Loucy (cell line): Measurements from ENCODE around the gene PTPN3.
"Not testable (repeated sequence)": the region's sequence is repeated elsewhere in the genome, so short reads cannot be mapped to it uniquely, and the experiment has no call there.

Experiments
- H2AFZ ChIP-seq: fragments of 200-600 bp; sonication (generic); 2 replicates; pipeline ENCODE4 v1.6.0; 2016; ENCODE audit warnings: antibody characterized with exemption, mild to moderate bottlenecking, low read length, moderate library complexity
- H3F3A ChIP-seq: fragments of 200-600 bp; 2 replicates; pipeline ENCODE4 v1.6.0; 2016; ENCODE audit warnings: antibody characterized with exemption, low read depth, mild to moderate bottlenecking
- H3K27me3 ChIP-seq: fragments of 200-600 bp; sonication (generic); 2 replicates; pipeline ENCODE4 v1.6.1; 2014; ENCODE audit warnings: low read length, mild to moderate bottlenecking; ENCODE audit not compliant: insufficient read depth, poor library complexity, severe bottlenecking
- H3K36me3 ChIP-seq: fragments of 200-600 bp; sonication (generic); 2 replicates; pipeline ENCODE4 v1.6.1; 2016; ENCODE audit warnings: low read length; ENCODE audit not compliant: insufficient read depth
- H3K4me1 ChIP-seq: fragments of 200-600 bp; sonication (generic); 2 replicates; pipeline ENCODE4 v1.5.1; 2014; ENCODE audit warnings: low read length, mild to moderate bottlenecking; ENCODE audit not compliant: insufficient read depth, poor library complexity, severe bottlenecking
- H3K4me2 ChIP-seq: fragments of 200-600 bp; sonication (generic); 2 replicates; pipeline ENCODE4 v1.6.0; 2014; ENCODE audit warnings: antibody characterized with exemption, low read length, low read depth, mild to moderate bottlenecking; ENCODE audit not compliant: poor library complexity, severe bottlenecking
- H3K4me3 ChIP-seq: fragments of 200-600 bp; sonication (generic); 2 replicates; pipeline ENCODE4 v1.5.1; 2014; ENCODE audit warnings: low read length, mild to moderate bottlenecking, mixed read lengths; ENCODE audit not compliant: poor library complexity, severe bottlenecking
- H3K79me2 ChIP-seq: fragments of 200-600 bp; sonication (generic); 2 replicates; pipeline ENCODE4 v1.6.1; 2014; ENCODE audit warnings: low read length; ENCODE audit not compliant: insufficient read depth
- H3K9ac ChIP-seq: fragments of 200-600 bp; sonication (generic); 2 replicates; pipeline ENCODE4 v1.6.0; 2014; ENCODE audit warnings: mild to moderate bottlenecking, low read depth, low read length, moderate library complexity; ENCODE audit not compliant: poor library complexity, severe bottlenecking
- H3K9me2 ChIP-seq: fragments of 200-600 bp; sonication (generic); replicated peaks from 2 replicates; pipeline ENCODE4 v1.6.1; 2016; ENCODE audit warnings: low read depth, low read length, mixed read lengths
- H3K9me3 ChIP-seq: fragments of 200-600 bp; sonication (generic); 2 replicates; pipeline ENCODE4 v1.6.1; 2014; ENCODE audit warnings: mild to moderate bottlenecking, antibody characterized with exemption, low read length, low read depth; ENCODE audit not compliant: insufficient read depth
- H4K20me1 ChIP-seq: fragments of 200-600 bp; sonication (generic); 2 replicates; pipeline ENCODE4 v1.6.0; 2014; ENCODE audit warnings: antibody characterized with exemption, low read length, mild to moderate bottlenecking; ENCODE audit not compliant: insufficient read depth, poor library complexity, severe bottlenecking
- EZH2phosphoT487 ChIP-seq: fragments of 200-600 bp; IDR thresholded peaks from 2 replicates; pipeline ENCODE4 v1.6.1; 2018; ENCODE audit warnings: antibody characterized with exemption, mild to moderate bottlenecking, moderate library complexity, borderline replicate concordance
- TF ChIP-seq, protein P1 (sequence below): fragments of 200-600 bp; sonication (generic); conservative IDR thresholded peaks from 2 replicates; pipeline ENCODE4 v1.5.1; 2014; ENCODE audit warnings: mild to moderate bottlenecking, antibody characterized with exemption, low read length

PTPN3 gene

DNA sequence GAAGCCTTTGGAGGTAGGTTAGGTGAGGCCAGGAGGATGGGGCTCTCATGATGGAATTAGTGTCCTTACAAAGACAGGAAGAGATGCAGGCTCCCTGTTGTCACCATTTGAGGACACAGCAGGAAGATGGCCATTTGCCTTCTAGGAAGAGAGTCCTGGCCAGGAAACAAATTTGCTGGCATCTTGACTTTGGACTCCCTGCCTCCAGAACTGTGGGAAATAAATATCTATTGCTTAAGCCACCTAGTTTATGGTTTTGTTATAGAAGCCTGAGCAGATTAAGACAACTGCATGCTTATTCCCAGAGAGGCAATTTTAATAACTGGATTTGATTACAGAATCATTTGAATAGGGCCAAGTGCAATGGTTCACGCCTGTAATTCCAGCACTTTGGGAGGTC lies 126.7 kb downstream of the PTPN3 start:
- H3K36me3 ChIP-seq, result no peaks in the 10 kb centered on the region
- H2AFZ ChIP-seq, result no peak overlapping the region
- no peak overlapping the region for H3K9ac ChIP-seq
- no peaks in the 10 kb centered on the region for H3K79me2 ChIP-seq
- no peak overlapping the region for H3K4me2 ChIP-seq
- H3K9me3 ChIP-seq, result no peaks in the 10 kb centered on the region
- no peaks in the 10 kb centered on the region for H3F3A ChIP-seq
- no peak for TF ChIP-seq EZH2phosphoT487
- TF ChIP-seq, protein P1, sequence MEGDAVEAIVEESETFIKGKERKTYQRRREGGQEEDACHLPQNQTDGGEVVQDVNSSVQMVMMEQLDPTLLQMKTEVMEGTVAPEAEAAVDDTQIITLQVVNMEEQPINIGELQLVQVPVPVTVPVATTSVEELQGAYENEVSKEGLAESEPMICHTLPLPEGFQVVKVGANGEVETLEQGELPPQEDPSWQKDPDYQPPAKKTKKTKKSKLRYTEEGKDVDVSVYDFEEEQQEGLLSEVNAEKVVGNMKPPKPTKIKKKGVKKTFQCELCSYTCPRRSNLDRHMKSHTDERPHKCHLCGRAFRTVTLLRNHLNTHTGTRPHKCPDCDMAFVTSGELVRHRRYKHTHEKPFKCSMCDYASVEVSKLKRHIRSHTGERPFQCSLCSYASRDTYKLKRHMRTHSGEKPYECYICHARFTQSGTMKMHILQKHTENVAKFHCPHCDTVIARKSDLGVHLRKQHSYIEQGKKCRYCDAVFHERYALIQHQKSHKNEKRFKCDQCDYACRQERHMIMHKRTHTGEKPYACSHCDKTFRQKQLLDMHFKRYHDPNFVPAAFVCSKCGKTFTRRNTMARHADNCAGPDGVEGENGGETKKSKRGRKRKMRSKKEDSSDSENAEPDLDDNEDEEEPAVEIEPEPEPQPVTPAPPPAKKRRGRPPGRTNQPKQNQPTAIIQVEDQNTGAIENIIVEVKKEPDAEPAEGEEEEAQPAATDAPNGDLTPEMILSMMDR, result no peak
- no peaks in the 10 kb centered on the region for H3K9me2 ChIP-seq
- H4K20me1 ChIP-seq, result no peaks in the 10 kb centered on the region
- H3K4me1 ChIP-seq, result no peaks in the 10 kb centered on the region
- H3K27me3 ChIP-seq, result no peaks in the 10 kb centered on the region
- H3K4me3 ChIP-seq, result no peak overlapping the region

DNA sequence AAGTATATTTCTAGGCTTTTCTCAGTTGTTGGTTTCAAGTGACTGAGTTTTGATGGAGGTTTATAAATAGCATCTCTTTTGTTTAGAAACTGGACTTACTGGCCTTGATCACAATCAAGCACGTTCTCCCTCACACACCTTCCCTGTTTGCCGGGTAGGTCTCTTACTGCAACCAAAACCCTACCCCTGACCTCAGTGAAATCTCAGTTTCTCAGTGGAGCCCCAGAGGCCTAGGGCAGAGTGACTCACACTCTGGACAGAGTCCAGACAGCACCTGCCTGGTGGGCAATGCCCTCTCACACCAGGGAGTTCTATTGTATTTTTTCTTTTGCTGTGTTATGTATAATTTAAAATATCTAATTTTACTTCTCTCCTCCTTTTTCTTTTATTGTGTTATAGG lies 128.8 kb downstream of the PTPN3 start:
- H4K20me1 ChIP-seq, result no peaks in the 10 kb centered on the region
- no peak overlapping the region for H2AFZ ChIP-seq
- no peaks in the 10 kb centered on the region for H3K9me2 ChIP-seq
- H3K9me3 ChIP-seq, result no peaks in the 10 kb centered on the region
- H3K9ac ChIP-seq, result no peak overlapping the region
- no peaks in the 10 kb centered on the region for H3F3A ChIP-seq
- TF ChIP-seq EZH2phosphoT487, result no peak
- TF ChIP-seq, protein P1, result no peak
- no peak overlapping the region for H3K4me2 ChIP-seq
- no peaks in the 10 kb centered on the region for H3K36me3 ChIP-seq
- H3K4me1 ChIP-seq, result no peaks in the 10 kb centered on the region
- H3K27me3 ChIP-seq, result no peaks in the 10 kb centered on the region
- no peak overlapping the region for H3K4me3 ChIP-seq
- no peaks in the 10 kb centered on the region for H3K79me2 ChIP-seq

DNA sequence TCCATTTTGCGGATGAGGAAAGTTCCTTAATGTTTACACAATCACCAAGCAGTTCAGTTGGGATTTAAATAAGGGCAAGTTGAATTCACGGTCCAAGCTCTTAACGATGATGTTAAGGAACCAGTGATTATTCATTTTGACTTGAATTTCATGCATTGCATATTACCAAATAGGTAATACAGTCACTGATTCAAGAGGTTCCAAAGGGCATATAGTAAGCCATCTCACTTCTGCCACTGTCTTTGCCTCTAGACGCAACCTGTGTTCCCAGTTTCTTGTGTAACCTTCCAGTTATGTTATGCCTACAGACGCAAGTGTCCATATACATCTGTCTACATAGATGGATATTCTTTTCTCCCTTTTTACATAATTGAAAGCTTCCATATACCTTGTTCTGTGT lies 137.3 kb downstream of the PTPN3 start:
- H3K9me2 ChIP-seq, result no peaks in the 10 kb centered on the region
- H3K36me3 ChIP-seq, result no peaks in the 10 kb centered on the region
- no peaks in the 10 kb centered on the region for H3K79me2 ChIP-seq
- H3K9me3 ChIP-seq, result no peaks in the 10 kb centered on the region
- no peak overlapping the region for H3K9ac ChIP-seq
- H3K4me3 ChIP-seq, result no peak overlapping the region
- H4K20me1 ChIP-seq, result no peaks in the 10 kb centered on the region
- H3K27me3 ChIP-seq, result no peaks in the 10 kb centered on the region
- no peaks in the 10 kb centered on the region for H3F3A ChIP-seq
- no peak overlapping the region for H3K4me2 ChIP-seq
- H2AFZ ChIP-seq, result no peak overlapping the region
- TF ChIP-seq, protein P1, result no peak
- no peak for TF ChIP-seq EZH2phosphoT487
- no peaks in the 10 kb centered on the region for H3K4me1 ChIP-seq

DNA sequence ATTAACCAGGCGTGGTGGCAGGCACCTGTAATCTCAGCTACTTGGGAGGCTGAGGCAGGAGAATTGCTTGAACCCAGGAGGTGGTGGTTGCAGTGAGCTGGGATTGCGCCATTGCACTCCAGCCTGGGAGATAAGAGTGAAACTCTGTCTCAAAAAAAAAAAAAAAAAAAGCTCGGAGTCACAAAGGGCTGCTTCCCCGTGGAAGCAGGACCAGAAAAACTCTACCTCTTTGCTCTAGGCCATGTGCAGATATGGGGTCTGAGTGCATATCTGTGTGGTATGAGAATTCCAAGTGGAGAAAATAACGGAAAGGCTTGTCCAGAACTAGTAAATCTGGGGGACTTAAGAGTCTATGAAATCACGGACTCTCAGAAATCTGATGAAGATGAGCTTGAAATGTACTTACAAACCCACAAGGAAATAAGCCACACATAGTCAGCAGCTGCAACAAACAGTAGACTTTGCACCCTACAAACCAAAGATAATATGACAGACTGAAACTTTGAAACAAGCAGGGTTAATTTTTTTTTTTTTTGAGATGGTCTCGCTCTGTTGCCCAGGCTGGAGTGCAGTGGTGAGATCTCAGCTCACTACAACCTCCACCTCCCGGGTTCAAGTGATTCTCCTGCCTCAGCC lies 139.0 kb downstream of the PTPN3 start:
- H3K9ac ChIP-seq, H2AFZ ChIP-seq, H3K36me3 ChIP-seq, H4K20me1 ChIP-seq, H3K9me3 ChIP-seq, H3K4me3 ChIP-seq, H3K4me1 ChIP-seq, H3K79me2 ChIP-seq, H3K4me2 ChIP-seq, H3K27me3 ChIP-seq, H3K9me2 ChIP-seq, H3F3A ChIP-seq: not testable (repeated sequence)
